PFSK-1 (cell line): ENCODE results near the gene PIGQ.

Experiments used
- FOXP2 ChIP-seq: optimal IDR thresholded peaks from 2 replicates; pipeline ENCODE3; 2011; ENCODE audit warnings: borderline replicate concordance, control low read depth, inconsistent platforms; ENCODE audit not compliant: insufficient read depth; ENCODE audit errors: extremely low read length, extremely low read depth
- POLR2AphosphoS5 ChIP-seq: IDR thresholded peaks from 2 replicates; pipeline ENCODE4 v1.6.1; 2012; ENCODE audit warnings: low read depth, mild to moderate bottlenecking, control low read depth, low read length, moderate library complexity
- SIN3A ChIP-seq: IDR thresholded peaks from 2 replicates; pipeline ENCODE4 v1.6.1; 2012; ENCODE audit warnings: mild to moderate bottlenecking, low read length, moderate library complexity, borderline replicate concordance; ENCODE audit not compliant: insufficient read depth
- TAF1 ChIP-seq: IDR thresholded peaks from 2 replicates; pipeline ENCODE4 v1.6.1; 2012; ENCODE audit warnings: low read length, control low read depth, borderline replicate concordance; ENCODE audit not compliant: insufficient read depth
- TF ChIP-seq, protein P1 (sequence below), 2 experiments: IDR thresholded peaks; 2 replicates each; pipeline versions ENCODE4 v1.6.1 to v1.8.0; 2011 to 2012; ENCODE audit warnings: low read depth in 2 of 2, low read length in 2 of 2, control low read depth in 1 of 2, inconsistent platforms in 1 of 2, mild to moderate bottlenecking in 1 of 2, moderate library complexity in 1 of 2; ENCODE audit not compliant: insufficient read depth in 1 of 2

PIGQ gene

GRCh38 chr16:591892-592517 is 22.2 kb downstream of the PIGQ start:
- TF ChIP-seq, protein P1, sequence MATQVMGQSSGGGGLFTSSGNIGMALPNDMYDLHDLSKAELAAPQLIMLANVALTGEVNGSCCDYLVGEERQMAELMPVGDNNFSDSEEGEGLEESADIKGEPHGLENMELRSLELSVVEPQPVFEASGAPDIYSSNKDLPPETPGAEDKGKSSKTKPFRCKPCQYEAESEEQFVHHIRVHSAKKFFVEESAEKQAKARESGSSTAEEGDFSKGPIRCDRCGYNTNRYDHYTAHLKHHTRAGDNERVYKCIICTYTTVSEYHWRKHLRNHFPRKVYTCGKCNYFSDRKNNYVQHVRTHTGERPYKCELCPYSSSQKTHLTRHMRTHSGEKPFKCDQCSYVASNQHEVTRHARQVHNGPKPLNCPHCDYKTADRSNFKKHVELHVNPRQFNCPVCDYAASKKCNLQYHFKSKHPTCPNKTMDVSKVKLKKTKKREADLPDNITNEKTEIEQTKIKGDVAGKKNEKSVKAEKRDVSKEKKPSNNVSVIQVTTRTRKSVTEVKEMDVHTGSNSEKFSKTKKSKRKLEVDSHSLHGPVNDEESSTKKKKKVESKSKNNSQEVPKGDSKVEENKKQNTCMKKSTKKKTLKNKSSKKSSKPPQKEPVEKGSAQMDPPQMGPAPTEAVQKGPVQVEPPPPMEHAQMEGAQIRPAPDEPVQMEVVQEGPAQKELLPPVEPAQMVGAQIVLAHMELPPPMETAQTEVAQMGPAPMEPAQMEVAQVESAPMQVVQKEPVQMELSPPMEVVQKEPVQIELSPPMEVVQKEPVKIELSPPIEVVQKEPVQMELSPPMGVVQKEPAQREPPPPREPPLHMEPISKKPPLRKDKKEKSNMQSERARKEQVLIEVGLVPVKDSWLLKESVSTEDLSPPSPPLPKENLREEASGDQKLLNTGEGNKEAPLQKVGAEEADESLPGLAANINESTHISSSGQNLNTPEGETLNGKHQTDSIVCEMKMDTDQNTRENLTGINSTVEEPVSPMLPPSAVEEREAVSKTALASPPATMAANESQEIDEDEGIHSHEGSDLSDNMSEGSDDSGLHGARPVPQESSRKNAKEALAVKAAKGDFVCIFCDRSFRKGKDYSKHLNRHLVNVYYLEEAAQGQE (IDR thresholded peaks at IDR 0.05; ENCODE audit: insufficient read depth in 1 of 2, low read depth in 2 of 2, low read length in 2 of 2): no peak
- TF ChIP-seq FOXP2 (no peak), SIN3A (no peak), POLR2AphosphoS5 (no peak), TAF1 (no peak)

- TF ChIP-seq, protein P1 (IDR thresholded peaks at IDR 0.05; ENCODE audit: insufficient read depth in 1 of 2, low read depth in 2 of 2, low read length in 2 of 2): no peak
- TF ChIP-seq FOXP2 (no peak), SIN3A (no peak), TAF1 (no peak), POLR2AphosphoS5 (no peak)
Measured at GRCh38 chr16:592518-593306, 22.9 kb downstream of the PIGQ start.

DNA sequence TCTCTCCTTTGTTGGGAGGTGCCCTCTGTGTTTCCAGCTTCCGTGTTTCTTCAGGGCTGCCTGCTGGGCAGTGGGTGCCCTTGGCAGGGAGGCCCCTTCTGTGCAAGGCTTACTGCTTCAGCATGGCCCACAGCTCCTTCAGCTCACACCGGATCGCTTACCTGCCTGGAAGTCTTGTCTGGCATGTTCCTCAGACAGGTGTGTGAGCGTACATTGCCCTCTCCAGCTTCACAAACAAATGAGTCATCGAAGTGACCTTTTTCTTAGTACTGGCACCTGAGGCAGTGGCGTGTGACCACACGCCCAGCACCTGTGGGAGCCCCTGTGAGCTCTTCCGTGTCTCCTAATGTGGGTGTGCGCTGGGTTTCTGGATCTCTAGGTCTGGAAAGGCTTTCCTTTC is 23.6 kb downstream of the PIGQ start:
- TF ChIP-seq, protein P1 (IDR thresholded peaks at IDR 0.05; ENCODE audit: insufficient read depth in 1 of 2, low read depth in 2 of 2, low read length in 2 of 2): no peak
- TF ChIP-seq FOXP2: no peak
- TF ChIP-seq POLR2AphosphoS5: no peak
- TF ChIP-seq SIN3A: no peak
- no peak for TF ChIP-seq TAF1

DNA sequence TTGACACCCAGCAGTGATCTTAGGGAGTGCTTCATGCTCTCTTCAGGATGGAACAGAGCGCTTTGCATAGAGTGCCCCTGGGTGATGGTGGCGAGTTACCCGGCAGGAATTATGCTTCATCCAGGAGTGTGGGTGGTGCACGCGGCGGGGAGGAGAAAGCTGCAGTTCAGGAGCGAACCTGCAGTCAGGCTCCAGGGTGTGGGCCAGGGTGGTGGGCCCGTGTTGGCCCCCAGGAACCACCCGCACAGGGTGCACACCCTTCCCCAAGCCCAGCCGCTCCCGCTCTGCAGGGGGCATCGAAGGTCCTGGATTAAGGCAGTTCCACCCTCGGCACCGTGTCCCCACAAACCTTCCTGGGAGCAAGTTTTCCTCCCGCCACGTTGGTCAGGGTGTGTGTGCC is 24.0 kb downstream of the PIGQ start:
- TF ChIP-seq SIN3A: no peak
- TF ChIP-seq TAF1: no peak
- TF ChIP-seq, protein P1 (IDR thresholded peaks at IDR 0.05; ENCODE audit: insufficient read depth in 1 of 2, low read depth in 2 of 2, low read length in 2 of 2): no peak
- TF ChIP-seq FOXP2: no peak
- no peak for TF ChIP-seq POLR2AphosphoS5
